Stimulated activated CD4-positive, alpha-beta T cell treated with anti-CD3 and anti-CD28 coated beads, Interleukin-12 subunit alpha, Interleukin-12 subunit beta, amount 100 ng/mL, for 48 hours (primary cell): ENCODE data around the gene RELN.

ENCODE experiments used
- DNase-seq, 3 donors: peaks; one replicate each; pipeline ENCODE4 v3.0.0-alpha.2; 2020; ENCODE audit warnings: low read depth in 2 of 3, low spot score in 1 of 3

RELN gene

DNA sequence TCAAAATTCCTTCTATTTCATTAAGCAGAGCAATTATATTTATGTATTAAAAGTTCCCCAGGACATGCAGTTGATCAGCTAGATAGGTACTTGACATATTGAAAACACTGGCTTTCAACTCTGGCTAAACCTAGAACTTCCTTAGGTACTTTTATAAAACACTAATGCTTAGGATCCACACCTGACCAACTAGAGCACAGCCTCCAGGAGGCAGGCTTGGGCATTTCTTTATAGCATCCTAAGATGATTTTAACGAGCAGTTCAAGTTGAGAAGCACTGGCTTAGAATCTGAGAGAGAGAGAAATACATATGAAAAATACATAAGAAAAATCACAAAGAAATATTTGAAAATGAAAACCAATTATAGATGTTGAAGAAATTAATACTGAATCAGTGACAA lies 564.3 kb downstream of the RELN start:
- no peak for DNase-seq

DNA sequence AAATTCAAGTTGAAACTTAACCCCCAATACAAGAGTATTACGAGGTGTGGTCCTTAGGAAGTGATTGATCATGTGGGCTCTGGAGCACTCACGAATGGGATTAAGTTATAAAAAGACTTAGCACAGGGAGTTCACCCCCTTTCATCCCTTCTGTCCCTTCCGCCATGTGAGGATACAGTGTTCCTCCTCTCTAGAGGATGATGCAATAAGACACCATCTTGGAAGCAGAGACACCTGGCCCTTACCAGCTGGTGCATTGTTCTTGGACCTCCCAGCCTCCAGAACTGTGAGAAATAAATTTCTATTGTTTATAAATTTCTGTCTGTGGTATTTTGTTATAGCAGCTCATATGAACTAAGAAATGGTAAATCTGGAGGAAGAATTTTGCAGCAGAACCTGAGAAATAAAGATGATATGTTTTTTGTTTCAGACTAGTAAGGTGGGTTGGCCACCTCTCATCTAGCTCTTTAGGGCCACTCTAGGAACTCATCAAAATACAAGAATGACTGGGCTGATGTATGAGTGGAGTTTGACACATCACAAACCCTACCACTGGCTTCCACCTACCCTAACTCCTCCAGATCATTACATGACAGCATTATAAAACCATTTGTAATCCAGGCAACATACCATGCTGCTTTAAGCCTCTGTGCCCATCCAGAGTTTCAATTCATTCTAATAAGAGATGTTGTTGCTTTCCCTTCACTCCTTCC lies 565.8 kb downstream of the RELN start:
- no peak for DNase-seq
